SJSA1 (cell line): Measurements from ENCODE around the gene VEZT. TPM values are rescaled to one million over a fixed set of nuclear protein-coding genes. Genes with fewer than 3 reads are reported as not detected.
A peak's percentile ranks its signal among the peaks of the same experiment; 100 is the strongest.

Experiments used
- DNase-seq, 2 experiments: peaks; one replicate each; pipeline ENCODE4 v3.0.0-alpha.2; 2015 to 2020; ENCODE audit warnings: low spot score in 2 of 2, low read depth in 1 of 2
- H3K27ac ChIP-seq: fragments of 250-450 bp; sonication (Bioruptor Pico); 2 replicates; pipeline ENCODE4 v1.5.1; 2020; ENCODE audit warnings: mild to moderate bottlenecking, moderate library complexity
- H3K27me3 ChIP-seq: fragments of 250-450 bp; sonication (Bioruptor Pico); replicated peaks from 2 replicates; pipeline ENCODE4 v1.5.1; 2020; ENCODE audit warnings: mild to moderate bottlenecking, moderate library complexity
- H3K36me3 ChIP-seq: fragments of 250-450 bp; sonication (Bioruptor Pico); 2 replicates; pipeline ENCODE4 v1.5.1; 2020; ENCODE audit warnings: mild to moderate bottlenecking
- H3K4me1 ChIP-seq: fragments of 250-450 bp; sonication (Bioruptor Pico); replicated peaks from 2 replicates; pipeline ENCODE4 v1.6.1; 2021; ENCODE audit warnings: mild to moderate bottlenecking
- H3K4me3 ChIP-seq: fragments of 250-450 bp; sonication (Bioruptor Pico); 2 replicates; pipeline ENCODE4 v1.5.1; 2020; ENCODE audit warnings: mild to moderate bottlenecking
- H3K9me3 ChIP-seq: fragments of 250-450 bp; sonication (Bioruptor Pico); replicated peaks from 2 replicates; pipeline ENCODE4 v1.5.1; 2020; ENCODE audit warnings: mild to moderate bottlenecking
- total RNA-seq: library from RNA; depleted of rRNA; stranded (reverse); fragments of >200 nt; shearing (Covaris generic); gene quantifications from 2 replicates; pipeline ENCODE4 v1.2.3, GENCODE V29; 2014

The VEZT gene
- total RNA-seq, 1 experiment from 2014 or later = 73.2 TPM

DNA sequence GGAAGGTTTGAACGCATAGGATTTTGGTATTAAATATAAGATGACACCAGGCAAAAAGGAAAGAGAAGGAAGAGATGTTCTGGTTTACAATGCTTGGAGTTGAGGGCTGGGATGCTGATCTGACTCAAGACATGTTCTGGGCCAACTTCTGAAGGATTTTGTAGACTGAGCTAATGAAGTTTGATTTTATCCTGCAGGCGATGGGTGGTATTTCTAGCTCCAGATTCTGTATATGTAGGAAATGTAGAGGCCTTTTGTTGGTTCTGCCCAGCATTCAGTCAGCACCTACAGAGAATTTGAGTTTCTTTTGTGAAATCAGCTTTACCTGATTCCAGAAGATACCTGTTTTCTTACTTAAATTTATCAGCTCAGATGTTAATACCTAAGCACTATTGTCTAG, 48.2 kb downstream of the VEZT start:
- Histone ChIP-seq H3K27me3 (no peaks in the 10 kb centered on the region), H3K27ac (no peak overlapping the region), H3K36me3 (peaks cover 49% of the 10 kb centered on the region), H3K9me3 (no peaks in the 10 kb centered on the region), H3K4me1 (no peaks in the 10 kb centered on the region), H3K4me3 (no peak overlapping the region)
- no peak for DNase-seq

GRCh38 chr12:95266254-95266653, 48.6 kb downstream of the VEZT start:
- H3K36me3 ChIP-seq = peaks cover 51% of the 10 kb centered on the region
- no peak overlapping the region for H3K4me3 ChIP-seq
- no peaks in the 10 kb centered on the region for H3K27me3 ChIP-seq
- H3K4me1 ChIP-seq = no peaks in the 10 kb centered on the region
- no peaks in the 10 kb centered on the region for H3K9me3 ChIP-seq
- no peak for DNase-seq
- no peak overlapping the region for H3K27ac ChIP-seq

DNA sequence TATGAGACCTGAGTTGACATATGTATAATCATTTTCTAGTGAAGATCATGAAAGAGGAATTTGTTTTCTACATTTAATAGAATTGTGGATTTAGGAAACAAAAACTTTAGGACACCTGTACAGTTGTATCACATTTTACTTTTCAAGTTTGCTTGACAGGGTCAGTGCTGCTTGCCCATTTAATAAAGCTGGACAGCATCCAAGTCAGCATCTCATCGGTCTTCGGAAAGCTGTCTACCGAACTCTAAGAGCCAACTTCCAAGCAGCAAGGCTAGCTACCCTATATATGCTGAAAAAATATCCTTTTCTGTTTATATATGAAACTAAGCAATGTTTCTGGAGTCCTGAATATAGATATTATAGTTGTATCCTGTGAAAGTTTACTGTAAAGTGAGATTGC, 52.3 kb downstream of the VEZT start:
- Histone ChIP-seq H3K27me3 (no peaks in the 10 kb centered on the region), H3K9me3 (no peaks in the 10 kb centered on the region), H3K4me3 (no peak overlapping the region), H3K27ac (no peak overlapping the region), H3K36me3 (peaks cover 36% of the 10 kb centered on the region), H3K4me1 (no peaks in the 10 kb centered on the region)
- no peak for DNase-seq

- H3K36me3 ChIP-seq = peaks cover 37% of the 10 kb centered on the region
- peaks cover 3% of the 10 kb centered on the region for H3K4me1 ChIP-seq
- no peak for DNase-seq
- H3K27me3 ChIP-seq = no peaks in the 10 kb centered on the region
- no peaks in the 10 kb centered on the region for H3K9me3 ChIP-seq
- H3K27ac ChIP-seq = no peak overlapping the region
- H3K4me3 ChIP-seq = no peak overlapping the region
Observed at GRCh38 chr12:95271465-95271864, 53.9 kb downstream of the VEZT start.

- peak overlapping the region; percentile 57 for H3K27ac ChIP-seq
Observed at GRCh38 chr12:95277139-95277538, 59.5 kb downstream of the VEZT start.

DNA sequence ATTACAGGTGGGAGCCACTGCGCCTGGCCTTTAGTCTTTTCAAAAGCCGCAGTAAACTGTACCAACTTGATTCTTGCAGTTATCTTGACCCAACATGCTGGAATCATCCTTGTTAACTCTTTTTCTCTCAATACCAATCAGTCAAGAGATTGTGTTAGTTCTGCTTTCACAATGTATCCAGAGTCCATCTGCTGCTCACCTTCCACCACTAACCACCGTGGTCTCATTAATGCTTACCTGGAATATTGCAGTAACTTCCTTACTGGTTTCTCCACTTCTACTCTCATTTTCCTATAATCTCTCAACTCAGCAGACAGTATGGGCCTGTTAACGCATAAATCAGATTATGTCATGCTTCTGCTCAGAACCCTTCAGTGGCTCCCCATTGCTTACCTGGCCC, 62.2 kb downstream of the VEZT start:
- no peak overlapping the region for H3K4me3 ChIP-seq
- H3K4me1 ChIP-seq = peaks cover 20% of the 10 kb centered on the region
- H3K36me3 ChIP-seq = peaks cover 37% of the 10 kb centered on the region
- H3K27me3 ChIP-seq = no peaks in the 10 kb centered on the region
- no peak overlapping the region for H3K27ac ChIP-seq
- no peak for DNase-seq
- no peaks in the 10 kb centered on the region for H3K9me3 ChIP-seq

More at GRCh38 chr12:95277139-95277538, 59.5 kb downstream of the VEZT start:
- DNase-seq = peak; percentile 74 to 78
- H3K9me3 ChIP-seq = no peaks in the 10 kb centered on the region
- peaks cover 20% of the 10 kb centered on the region for H3K4me1 ChIP-seq
- no peak overlapping the region for H3K4me3 ChIP-seq
- H3K36me3 ChIP-seq = peaks cover 19% of the 10 kb centered on the region
- H3K27me3 ChIP-seq = no peaks in the 10 kb centered on the region

GRCh38 chr12:95282266-95282665, 64.7 kb downstream of the VEZT start:
- DNase-seq = no peak
- Histone ChIP-seq H3K9me3 (no peaks in the 10 kb centered on the region), H3K4me3 (no peak overlapping the region), H3K27ac (no peak overlapping the region), H3K36me3 (peaks cover 28% of the 10 kb centered on the region), H3K27me3 (no peaks in the 10 kb centered on the region), H3K4me1 (peaks cover 11% of the 10 kb centered on the region)

- DNase-seq = no peak
Observed at GRCh38 chr12:95283371-95283770, 65.8 kb downstream of the VEZT start.

GRCh38 chr12:95286713-95287112, 69.1 kb downstream of the VEZT start:
- Histone ChIP-seq H3K4me1 (no peaks in the 10 kb centered on the region), H3K36me3 (peaks cover 40% of the 10 kb centered on the region), H3K9me3 (no peaks in the 10 kb centered on the region), H3K27ac (no peak overlapping the region), H3K4me3 (no peak overlapping the region), H3K27me3 (no peaks in the 10 kb centered on the region)
- no peak for DNase-seq

More at GRCh38 chr12:95283371-95283770, 65.8 kb downstream of the VEZT start:
- H3K9me3 ChIP-seq = no peaks in the 10 kb centered on the region
- H3K4me1 ChIP-seq = peaks cover under 1% of the 10 kb centered on the region
- H3K27ac ChIP-seq = no peak overlapping the region
- H3K27me3 ChIP-seq = no peaks in the 10 kb centered on the region
- H3K36me3 ChIP-seq = peaks cover 37% of the 10 kb centered on the region
- no peak overlapping the region for H3K4me3 ChIP-seq

DNA sequence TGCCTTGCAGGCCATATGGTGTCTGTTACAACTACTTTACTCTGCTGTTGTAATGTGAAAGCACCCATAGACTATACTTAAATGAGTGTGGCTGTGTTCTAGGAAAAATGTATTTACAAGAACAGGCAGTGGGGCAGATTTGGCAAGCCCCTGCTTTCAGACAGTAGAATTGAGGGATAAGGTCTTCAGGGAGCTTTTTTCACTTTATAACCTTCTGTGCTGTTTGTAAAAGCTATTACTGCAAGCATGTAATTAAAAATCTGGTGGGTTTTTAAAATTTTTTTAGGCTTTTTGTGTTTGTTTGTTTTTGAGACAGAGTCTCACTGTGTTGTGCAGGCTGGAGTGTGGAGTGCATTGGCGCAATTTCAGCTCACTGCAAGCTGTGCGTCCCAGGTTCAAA, 73.9 kb downstream of the VEZT start:
- H3K27ac ChIP-seq = no peak overlapping the region
- no peaks in the 10 kb centered on the region for H3K9me3 ChIP-seq
- no peak for DNase-seq
- no peaks in the 10 kb centered on the region for H3K4me1 ChIP-seq
- peaks cover 49% of the 10 kb centered on the region for H3K36me3 ChIP-seq
- no peaks in the 10 kb centered on the region for H3K27me3 ChIP-seq
- H3K4me3 ChIP-seq = no peak overlapping the region

DNA sequence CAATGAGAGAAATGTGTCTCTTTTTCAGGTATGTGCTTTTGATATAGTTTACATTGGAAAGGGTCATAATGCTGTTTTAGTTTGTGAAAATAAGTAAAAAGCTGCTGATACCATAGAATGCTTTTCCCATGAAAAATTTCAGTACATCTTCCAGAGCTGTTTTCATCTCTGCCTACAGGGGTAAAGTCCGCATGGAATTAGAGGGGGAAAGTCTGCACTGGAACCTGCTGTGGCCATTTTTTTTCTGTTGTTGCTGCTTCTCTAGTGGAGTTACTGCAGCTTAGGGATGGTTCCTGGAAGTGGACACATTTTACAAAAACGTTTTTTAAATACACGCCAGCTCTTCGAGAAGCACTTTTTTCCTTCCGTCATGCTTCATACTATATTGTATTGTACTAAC, 81.3 kb downstream of the VEZT start:
- Histone ChIP-seq H3K27ac (no peak overlapping the region), H3K4me1 (peaks cover 11% of the 10 kb centered on the region), H3K27me3 (no peaks in the 10 kb centered on the region), H3K4me3 (no peak overlapping the region), H3K36me3 (peaks cover 54% of the 10 kb centered on the region), H3K9me3 (no peaks in the 10 kb centered on the region)
- DNase-seq = no peak

DNA sequence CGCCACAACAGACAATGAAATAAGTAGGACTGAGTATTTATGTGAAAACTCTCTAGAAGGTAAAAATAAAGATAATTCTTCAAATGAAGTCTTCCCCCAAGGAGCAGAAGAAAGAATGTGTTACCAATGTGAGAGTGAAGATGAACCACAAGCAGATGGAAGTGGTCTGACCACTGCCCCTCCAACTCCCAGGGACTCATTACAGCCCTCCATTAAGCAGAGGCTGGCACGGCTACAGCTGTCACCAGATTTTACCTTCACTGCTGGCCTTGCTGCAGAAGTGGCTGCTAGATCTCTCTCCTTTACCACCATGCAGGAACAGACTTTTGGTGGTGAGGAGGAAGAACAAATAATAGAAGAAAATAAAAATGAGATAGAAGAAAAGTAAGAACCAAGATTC, 82.7 kb downstream of the VEZT start:
- DNase-seq = no peak
- Histone ChIP-seq H3K4me3 (no peak overlapping the region), H3K36me3 (peaks cover 40% of the 10 kb centered on the region), H3K4me1 (peaks cover 25% of the 10 kb centered on the region), H3K27me3 (no peaks in the 10 kb centered on the region), H3K9me3 (no peaks in the 10 kb centered on the region), H3K27ac (no peak overlapping the region)

- H3K36me3 ChIP-seq = peaks cover 18% of the 10 kb centered on the region
- no peak overlapping the region for H3K27ac ChIP-seq
- peaks cover 32% of the 10 kb centered on the region for H3K4me1 ChIP-seq
- H3K9me3 ChIP-seq = no peaks in the 10 kb centered on the region
- no peak for DNase-seq
- no peaks in the 10 kb centered on the region for H3K27me3 ChIP-seq
- H3K4me3 ChIP-seq = no peak overlapping the region
Observed at GRCh38 chr12:95303476-95303875, 85.9 kb downstream of the VEZT start.

- peaks cover 12% of the 10 kb centered on the region for H3K36me3 ChIP-seq
- H3K27me3 ChIP-seq = no peaks in the 10 kb centered on the region
- no peak overlapping the region for H3K27ac ChIP-seq
- peak in 1 of 2 experiments; percentile 11 for DNase-seq
- H3K4me3 ChIP-seq = no peak overlapping the region
- H3K9me3 ChIP-seq = no peaks in the 10 kb centered on the region
- peaks cover 32% of the 10 kb centered on the region for H3K4me1 ChIP-seq
Observed at GRCh38 chr12:95304673-95305198, 87.1 kb downstream of the VEZT start.

- H3K4me1 ChIP-seq = peaks cover 27% of the 10 kb centered on the region
- H3K27me3 ChIP-seq = no peaks in the 10 kb centered on the region
- no peak for DNase-seq
- H3K27ac ChIP-seq = no peak overlapping the region
- H3K36me3 ChIP-seq = peaks cover 5% of the 10 kb centered on the region
- H3K4me3 ChIP-seq = no peak overlapping the region
- H3K9me3 ChIP-seq = no peaks in the 10 kb centered on the region
Observed at GRCh38 chr12:95312656-95313055, 95.0 kb downstream of the VEZT start.
